ENCODE measurements around the gene MUCL3. TPM values are rescaled to one million over a fixed set of nuclear protein-coding genes. Genes with fewer than 3 reads are reported as not detected.

MUCL3 gene
- total and polyA plus RNA-seq, 2 donors (not counting 1 experiment from before 2014, with no cell fraction given): not detected

- Mint-ChIP-seq H3K27ac (no peak overlapping the region), H3K27me3 (peaks cover 32% of the 10 kb centered on the region), H3K9me3 (ENCODE audit: insufficient read depth) (no peaks in the 10 kb centered on the region), H3K4me1 (peaks cover 7% of the 10 kb centered on the region), H3K4me3 (no peak overlapping the region)
- TF ChIP-seq CTCF (IDR thresholded peaks at IDR 0.05) (no peak), EZH2 (IDR thresholded peaks at IDR 0.05; ENCODE audit: borderline replicate concordance, insufficient read depth, low read depth, low read length, poor library complexity, severe bottlenecking) (no peak)
- H3K79me2 ChIP-seq (ENCODE audit: control insufficient read depth, insufficient read depth, low read length): no peaks in the 10 kb centered on the region
- peaks cover 0 to 9% (median 5%) of the 10 kb centered on the region in 4 experiments for H3K27me3 ChIP-seq (replicated peaks in 1 of 4; ENCODE audit: control extremely low read depth in 1 of 4, control insufficient read depth in 3 of 4, insufficient read depth in 4 of 4, low read length in 3 of 4)
- intact Hi-C loops (cut with micrococcal nuclease): no loop called here
- ATAC-seq (ENCODE audit: low read depth) (no peak), DNase-seq (no peak)
- CTCF ChIA-PET: interaction anchor here (0.7 kb wide), 1 partner anchor 96 kb away, joined by 3 read pairs; no protein-coding TSS in a partner anchor
- H3K4me3 ChIP-seq (ENCODE audit: control extremely low read depth in 1 of 5, extremely low read depth in 1 of 5, insufficient read depth in 1 of 5, low read depth in 2 of 5, low read length in 4 of 5): no peak overlapping the region
- 80% methylated on average over 1 of the region's 4 CpGs for WGBS (ENCODE audit: insufficient coverage)
- no peak overlapping the region for H2AFZ ChIP-seq (ENCODE audit: insufficient read depth, low read depth, low read length, poor library complexity, severe bottlenecking)
- H3K27ac ChIP-seq (ENCODE audit: low read length in 2 of 2): no peak overlapping the region
- no peaks in the 10 kb centered on the region for H3K9me3 ChIP-seq (ENCODE audit: control extremely low read depth in 1 of 3, control insufficient read depth in 2 of 3, insufficient read depth in 1 of 3, low read length in 2 of 3)
- POLR2A ChIA-PET: no interaction called here
- H3K4me1 ChIP-seq (ENCODE audit: control insufficient read depth in 2 of 2, insufficient read depth in 2 of 2, low read length in 2 of 2): peaks cover 0 to 6% of the 10 kb centered on the region in 2 donors
- H3K4me2 ChIP-seq (replicated peaks; ENCODE audit: low read depth, low read length, poor library complexity, severe bottlenecking): no peak overlapping the region
- H3K36me3 ChIP-seq (replicated peaks in 1 of 2; ENCODE audit: control extremely low read depth in 1 of 2, control insufficient read depth in 1 of 2, extremely low read depth in 1 of 2, insufficient read depth in 2 of 2, low read length in 1 of 2): no peaks in the 10 kb centered on the region
- H4K20me1 ChIP-seq (ENCODE audit: control insufficient read depth, insufficient read depth, low read length, poor library complexity, severe bottlenecking): no peaks in the 10 kb centered on the region
- no peak overlapping the region for H3K9ac ChIP-seq (ENCODE audit: low read length)
Measured at GRCh38 chr6:30974490-30975252, 33.9 kb downstream of the MUCL3 start.

GRCh38 chr6:30979141-30979540 lies 38.4 kb downstream of the MUCL3 start:
- POLR2A ChIA-PET: no interaction called here
- DNase-seq (no peak), ATAC-seq (ENCODE audit: low read depth) (no peak)
- Histone ChIP-seq H3K9me3 (ENCODE audit: control extremely low read depth in 1 of 3, control insufficient read depth in 2 of 3, insufficient read depth in 1 of 3, low read length in 2 of 3) (no peaks in the 10 kb centered on the region), H3K36me3 (replicated peaks in 1 of 2; ENCODE audit: control extremely low read depth in 1 of 2, control insufficient read depth in 1 of 2, extremely low read depth in 1 of 2, insufficient read depth in 2 of 2, low read length in 1 of 2) (no peaks in the 10 kb centered on the region), H2AFZ (ENCODE audit: insufficient read depth, low read depth, low read length, poor library complexity, severe bottlenecking) (no peak overlapping the region), H3K27me3 (replicated peaks in 1 of 4; ENCODE audit: control extremely low read depth in 1 of 4, control insufficient read depth in 3 of 4, insufficient read depth in 4 of 4, low read length in 3 of 4) (peaks cover 0 to 22% (median 6%) of the 10 kb centered on the region in 4 experiments), H3K4me3 (ENCODE audit: control extremely low read depth in 1 of 5, extremely low read depth in 1 of 5, insufficient read depth in 1 of 5, low read depth in 2 of 5, low read length in 4 of 5) (no peak overlapping the region), H3K4me2 (replicated peaks; ENCODE audit: low read depth, low read length, poor library complexity, severe bottlenecking) (no peak overlapping the region), H3K9ac (ENCODE audit: low read length) (no peak overlapping the region), H3K79me2 (ENCODE audit: control insufficient read depth, insufficient read depth, low read length) (no peaks in the 10 kb centered on the region), H3K4me1 (ENCODE audit: control insufficient read depth in 2 of 2, insufficient read depth in 2 of 2, low read length in 2 of 2) (peaks cover 0 to 6% of the 10 kb centered on the region in 2 donors), H3K27ac (ENCODE audit: low read length in 2 of 2) (no peak overlapping the region), H4K20me1 (ENCODE audit: control insufficient read depth, insufficient read depth, low read length, poor library complexity, severe bottlenecking) (no peaks in the 10 kb centered on the region)
- no CpG with 5 or more reads among the region's 1 CpG for WGBS (ENCODE audit: insufficient coverage)
- TF ChIP-seq EZH2 (IDR thresholded peaks at IDR 0.05; ENCODE audit: borderline replicate concordance, insufficient read depth, low read depth, low read length, poor library complexity, severe bottlenecking): no peak
- no peak for TF ChIP-seq CTCF (IDR thresholded peaks at IDR 0.05)
- no peak overlapping the region for H3K27ac Mint-ChIP-seq
- H3K9me3 Mint-ChIP-seq (ENCODE audit: insufficient read depth): no peaks in the 10 kb centered on the region
- CTCF ChIA-PET: no interaction called here
- H3K4me1 Mint-ChIP-seq: peaks cover 7% of the 10 kb centered on the region
- intact Hi-C loops (cut with micrococcal nuclease): no loop called here
- H3K27me3 Mint-ChIP-seq: peaks cover 42% of the 10 kb centered on the region
- H3K4me3 Mint-ChIP-seq: no peak overlapping the region
